ENCODE results near the gene GPSM1.

Gene GPSM1

DNA sequence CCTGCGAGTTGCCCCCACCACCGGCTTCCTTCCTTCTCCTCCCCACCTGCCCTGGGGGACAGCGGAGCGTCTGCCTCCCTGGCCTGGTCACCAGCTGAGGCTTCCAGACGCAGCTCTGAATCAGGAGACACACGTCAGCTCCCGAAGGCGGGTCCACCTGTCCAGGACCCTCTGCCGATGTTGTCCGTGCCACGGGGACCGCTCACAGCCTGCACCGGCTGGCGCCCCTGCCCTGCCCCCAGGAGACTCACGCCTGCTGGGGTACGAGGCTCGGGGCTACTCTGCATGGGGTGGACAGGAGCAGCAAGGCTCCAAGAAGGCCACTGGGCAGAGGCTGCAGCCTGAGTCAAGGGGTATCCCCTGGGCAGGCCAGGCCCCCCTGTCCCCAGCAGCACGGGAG is 21.5 kb upstream of the GPSM1 start:
- no peak for DNase-seq

DNA sequence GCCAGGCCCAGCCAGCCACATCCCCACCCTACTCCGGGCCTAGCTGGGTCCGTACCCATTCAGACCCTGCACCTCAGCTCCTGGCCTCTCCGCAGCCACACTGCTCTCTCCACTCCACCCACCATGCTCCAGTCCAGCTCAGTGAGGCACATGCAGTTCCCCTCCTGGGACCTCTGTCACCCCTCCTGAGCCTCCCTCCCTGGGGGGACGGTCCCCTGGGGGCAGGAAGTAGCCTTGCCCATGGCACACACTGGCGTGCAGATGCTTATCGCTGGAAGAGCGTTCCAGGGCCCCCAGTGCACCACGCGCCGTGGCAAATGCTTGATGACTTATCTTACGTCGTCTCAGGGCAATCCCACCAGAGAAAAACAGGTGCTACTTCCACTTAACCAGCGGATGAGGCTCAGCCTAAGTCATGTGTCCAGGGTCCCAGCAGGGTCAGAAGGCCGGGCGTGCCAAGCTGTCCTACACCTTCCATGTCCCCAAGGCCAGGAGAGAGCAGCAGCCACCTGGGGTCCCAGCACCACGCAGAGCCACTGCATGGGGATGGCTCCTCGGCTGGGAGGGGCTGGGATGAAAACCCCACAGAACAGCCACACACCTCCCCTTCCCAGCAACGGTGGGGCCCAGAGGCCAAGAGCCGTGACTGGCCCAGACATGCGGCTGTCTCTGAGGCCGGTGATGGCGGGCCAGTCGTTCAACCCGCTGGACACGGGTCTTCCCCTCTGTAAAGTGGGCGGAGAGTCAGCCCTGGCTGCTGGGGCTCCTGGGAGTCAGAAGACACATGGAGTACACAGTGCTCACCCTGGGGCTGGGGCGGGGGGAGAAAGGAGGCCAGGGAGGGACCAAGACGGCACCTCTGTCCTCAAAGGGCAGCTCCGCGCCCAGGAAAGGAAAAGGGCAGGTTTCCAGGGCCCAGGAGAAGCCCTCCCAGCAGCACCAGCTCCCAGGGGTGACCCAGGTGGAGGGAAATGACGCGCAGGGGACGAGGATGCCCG is 20.8 kb upstream of the GPSM1 start:
- no peak for DNase-seq

DNA sequence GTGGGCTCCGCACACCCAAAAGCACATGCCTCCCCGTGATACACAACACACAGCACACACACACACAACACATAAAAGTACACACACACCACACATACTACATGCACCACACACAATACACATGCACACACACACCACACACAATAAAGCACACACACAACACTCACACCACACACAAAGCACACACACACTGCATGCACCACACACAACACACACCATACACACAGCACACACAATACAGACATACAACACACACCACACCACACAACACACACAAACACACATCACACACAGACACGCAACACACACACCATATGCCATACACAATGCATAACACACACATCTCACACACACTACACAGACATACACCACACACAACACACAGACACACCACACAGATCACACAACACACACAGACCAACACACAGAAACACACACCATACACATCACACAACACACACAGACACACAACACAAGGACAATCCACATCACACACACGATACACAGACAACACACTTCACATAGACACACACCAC is 20.1 kb upstream of the GPSM1 start:
- no peak for DNase-seq

GRCh38 chr9:136308006-136308701 is 19.2 kb upstream of the GPSM1 start:
- no peak for DNase-seq

DNA sequence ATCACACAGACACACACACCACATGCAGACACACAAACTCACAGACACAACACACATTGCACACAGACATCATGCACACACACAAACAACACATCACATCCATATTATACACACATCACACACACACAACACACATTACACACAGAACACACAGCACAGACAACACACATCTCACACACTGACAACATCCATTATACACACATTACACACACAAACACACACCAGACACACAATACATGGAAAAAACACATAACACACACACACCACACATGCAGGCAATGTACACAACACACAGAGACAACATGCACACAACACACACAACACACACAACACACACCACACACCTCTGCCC is 18.7 kb upstream of the GPSM1 start:
- DNase-seq = no peak

DNA sequence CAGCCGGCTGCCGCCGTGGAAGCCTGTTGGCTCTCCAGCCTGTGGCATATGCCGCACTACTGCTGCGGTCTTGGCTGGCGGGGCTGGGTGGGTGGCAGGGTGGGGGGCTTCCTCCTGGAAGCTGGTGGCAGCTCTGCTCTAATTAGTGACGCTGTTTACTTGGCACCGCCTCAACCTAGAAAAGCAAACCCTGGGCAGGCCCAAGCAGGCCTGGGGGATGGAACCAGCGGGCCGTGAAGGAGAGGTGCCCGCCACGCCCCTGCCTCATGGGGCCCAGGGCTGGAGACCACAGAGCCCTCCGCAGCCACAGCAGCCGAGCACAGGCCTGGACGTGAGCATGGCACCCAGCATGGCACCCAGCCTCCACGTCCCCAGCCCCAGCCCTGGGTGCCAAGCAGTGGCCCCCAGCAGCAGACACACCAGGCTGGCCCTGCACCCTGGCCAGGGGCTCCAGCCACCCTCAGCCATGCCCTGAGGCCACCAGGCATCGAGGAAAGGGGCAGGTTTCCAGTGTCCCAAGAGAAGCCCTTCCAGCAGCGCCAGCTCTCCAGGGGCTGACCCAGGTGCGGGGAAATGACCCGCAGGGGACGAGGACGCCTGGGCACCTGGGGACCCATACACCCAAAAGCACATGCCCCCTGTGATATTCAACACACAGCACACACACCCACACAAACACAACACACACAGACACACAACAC is 18.1 kb upstream of the GPSM1 start:
- DNase-seq = no peak

DNA sequence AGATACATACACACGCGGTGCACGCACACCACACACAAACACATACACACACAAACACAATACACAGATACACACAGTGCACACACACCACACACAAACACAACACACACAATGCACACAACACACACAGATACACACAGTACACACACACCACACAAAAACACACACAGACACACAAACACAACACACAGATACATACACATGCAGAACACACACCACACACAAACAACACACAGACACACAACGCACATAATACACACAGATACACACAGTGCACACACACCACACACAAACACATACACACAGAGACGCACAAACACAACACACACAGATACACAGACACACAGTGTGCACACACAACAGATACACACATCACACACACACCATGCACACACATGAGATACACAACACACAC is 17.5 kb upstream of the GPSM1 start:
- no peak for DNase-seq

- DNase-seq = no peak
These were observed 16.9 kb upstream of the GPSM1 start for GRCh38 chr9:136310273-136311030.

- DNase-seq = no peak
These were observed 16.0 kb upstream of the GPSM1 start for GRCh38 chr9:136311051-136312008.

DNA sequence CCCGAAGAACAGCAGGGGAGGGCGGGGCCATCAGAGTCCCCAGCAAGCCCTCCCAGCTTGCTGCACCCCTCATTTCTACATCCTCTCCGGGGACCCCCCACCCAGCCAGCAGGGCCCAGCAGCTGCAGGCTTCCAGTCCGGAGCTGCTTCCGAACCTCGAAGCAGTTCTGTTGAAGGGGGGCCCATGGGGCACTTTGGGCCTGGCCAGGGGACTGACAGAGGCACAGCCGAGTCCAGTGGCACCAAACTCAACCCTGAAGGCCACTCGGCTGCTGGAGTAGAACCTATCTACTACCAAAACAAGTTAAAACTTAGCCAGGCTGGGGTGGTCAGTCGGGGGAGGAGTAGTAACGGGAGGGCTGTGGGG is 15.3 kb upstream of the GPSM1 start:
- DNase-seq = no peak

DNA sequence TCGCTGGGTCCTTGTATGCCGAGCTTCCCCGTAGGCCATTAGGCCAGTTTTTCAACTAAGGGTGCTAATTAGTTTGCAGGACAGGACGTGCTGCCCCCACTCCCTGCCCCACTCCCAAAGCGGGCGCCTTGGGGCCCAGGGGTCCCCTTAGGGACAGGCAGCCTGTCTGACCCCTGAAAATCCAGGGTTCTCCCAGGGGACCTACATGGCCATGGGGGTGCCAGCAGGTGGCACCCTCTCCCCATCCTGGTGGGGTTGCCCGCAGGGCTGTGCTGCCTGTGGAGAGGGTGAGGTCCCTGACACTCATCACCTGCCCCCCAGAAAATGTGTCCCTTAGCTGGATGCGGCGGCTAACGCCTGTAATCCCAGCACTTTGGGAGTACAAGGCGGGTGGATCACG is 14.9 kb upstream of the GPSM1 start:
- no peak for DNase-seq

GRCh38 chr9:136313111-136314055 is 14.0 kb upstream of the GPSM1 start:
- no peak for DNase-seq

DNA sequence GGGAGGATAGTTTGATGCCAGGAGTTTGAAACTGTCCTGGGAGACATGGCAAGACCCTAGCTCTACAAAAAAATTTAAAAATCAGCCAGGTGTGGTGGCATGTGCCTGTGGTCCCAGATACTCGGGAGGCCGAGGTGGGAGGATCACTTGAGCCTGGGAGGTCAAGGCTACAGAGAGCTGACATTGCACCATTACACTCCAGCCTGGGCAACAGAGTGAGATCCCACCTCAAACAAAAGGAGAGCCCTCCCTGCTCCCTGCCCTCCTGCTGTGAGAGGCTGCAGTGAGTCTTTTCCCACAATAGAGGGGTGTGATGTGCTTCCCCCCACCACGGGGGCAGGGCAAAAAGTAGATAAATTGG is 13.3 kb upstream of the GPSM1 start:
- no peak for DNase-seq

DNA sequence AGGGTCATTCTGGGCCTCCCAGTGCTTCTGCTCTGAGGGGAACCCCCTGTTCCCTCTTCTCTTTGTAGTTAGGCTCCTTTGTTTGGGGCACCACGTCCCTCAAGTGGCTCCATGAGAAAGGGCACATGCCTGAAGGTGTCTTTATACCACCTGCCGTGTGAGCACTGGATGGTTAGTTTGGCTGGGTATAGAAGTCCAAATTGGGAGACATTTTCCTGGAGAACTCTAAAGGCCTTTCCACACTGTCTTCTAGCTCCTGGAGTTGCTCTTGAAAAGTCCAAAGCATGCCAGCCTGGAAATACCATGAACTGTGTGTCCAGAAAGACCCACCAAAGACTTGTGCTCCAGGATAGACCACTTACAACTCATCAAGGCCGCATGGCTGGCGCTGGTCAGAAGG is 12.4 kb upstream of the GPSM1 start:
- no peak for DNase-seq

GRCh38 chr9:136316271-136316751 is 11.0 kb upstream of the GPSM1 start:
- no peak for DNase-seq

- DNase-seq = no peak
These were observed 10.3 kb upstream of the GPSM1 start for GRCh38 chr9:136316896-136317676.

DNA sequence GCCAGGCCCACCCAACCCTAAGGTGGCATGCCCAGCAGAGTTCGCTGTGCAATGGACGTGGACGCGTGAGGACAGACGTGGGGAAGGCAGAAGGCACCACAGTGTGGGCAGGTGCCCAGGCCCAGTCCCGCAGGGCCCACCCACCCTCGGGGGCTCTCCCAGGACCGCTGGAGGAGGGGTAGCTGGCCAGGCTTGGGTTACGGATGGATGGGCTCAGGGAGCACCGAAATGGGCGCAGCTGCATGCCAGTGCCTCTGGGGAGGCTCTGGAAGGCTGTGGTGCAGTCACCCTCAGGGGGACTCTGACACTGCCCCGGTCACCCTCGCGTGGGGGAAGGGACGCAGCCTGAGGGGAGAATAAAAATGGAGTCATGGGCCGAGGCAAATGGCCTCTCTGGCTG is 9.6 kb upstream of the GPSM1 start:
- DNase-seq = no peak

GRCh38 chr9:136318111-136318775 is 9.1 kb upstream of the GPSM1 start:
- DNase-seq = no peak

GRCh38 chr9:136318776-136319241 is 8.5 kb upstream of the GPSM1 start:
- no peak for DNase-seq
